IMR-90 (cell line): ENCODE measurements around the gene ABR.

Source experiments
- CEBPB ChIP-seq: IDR thresholded peaks from 2 replicates; pipeline ENCODE4 v1.6.1; 2012; ENCODE audit warnings: low read depth, low read length, improper control_type of control experiment
- FOS ChIP-seq: fragments of 150-350 bp; IDR thresholded peaks from 2 replicates; pipeline ENCODE4 v1.6.1; 2016; ENCODE audit warnings: low read depth, low read length
- MAFK ChIP-seq: IDR thresholded peaks from 2 replicates; pipeline ENCODE4 v1.6.1; 2012; ENCODE audit warnings: low read depth, low read length, improper control_type of control experiment
- MXI1 ChIP-seq: IDR thresholded peaks from 2 replicates; pipeline ENCODE4 v1.6.1; 2012; ENCODE audit warnings: low read depth, mild to moderate bottlenecking, low read length, moderate library complexity, borderline replicate concordance
- NFE2L2 ChIP-seq: fragments of 150-350 bp; IDR thresholded peaks from 2 replicates; pipeline ENCODE4 v1.6.1; 2016; ENCODE audit warnings: low read depth, mild to moderate bottlenecking, low read length
- POLR2A ChIP-seq: IDR thresholded peaks from 2 replicates; pipeline ENCODE4 v1.6.1; 2012; ENCODE audit warnings: mild to moderate bottlenecking, low read depth, low read length
- RCOR1 ChIP-seq: IDR thresholded peaks from 2 replicates; pipeline ENCODE4 v1.6.1; 2012; ENCODE audit warnings: mild to moderate bottlenecking, low read length, improper control_type of control experiment; ENCODE audit not compliant: insufficient replicate concordance
- SMC3 ChIP-seq: fragments of 150-350 bp; IDR thresholded peaks from 2 replicates; pipeline ENCODE4 v1.6.1; 2016; ENCODE audit warnings: low read depth, mild to moderate bottlenecking, antibody characterized with exemption, low read length, moderate library complexity
- TF ChIP-seq, protein P1 (sequence below): fragments of 150-350 bp; IDR thresholded peaks from 2 replicates; pipeline ENCODE4 v1.6.1; 2016; ENCODE audit warnings: low read depth, mild to moderate bottlenecking, low read length, moderate library complexity, borderline replicate concordance
- TF ChIP-seq, protein P2 (sequence below): conservative IDR thresholded peaks from 2 replicates; pipeline ENCODE4 v1.5.1; 2012; ENCODE audit warnings: mild to moderate bottlenecking, low read depth, low read length, improper control_type of control experiment
- TF ChIP-seq, protein P3 (sequence below): fragments of 150-350 bp; IDR thresholded peaks from 2 replicates; pipeline ENCODE4 v1.6.1; 2017; ENCODE audit warnings: mild to moderate bottlenecking, antibody characterized with exemption, low read length, low read depth

DNA sequence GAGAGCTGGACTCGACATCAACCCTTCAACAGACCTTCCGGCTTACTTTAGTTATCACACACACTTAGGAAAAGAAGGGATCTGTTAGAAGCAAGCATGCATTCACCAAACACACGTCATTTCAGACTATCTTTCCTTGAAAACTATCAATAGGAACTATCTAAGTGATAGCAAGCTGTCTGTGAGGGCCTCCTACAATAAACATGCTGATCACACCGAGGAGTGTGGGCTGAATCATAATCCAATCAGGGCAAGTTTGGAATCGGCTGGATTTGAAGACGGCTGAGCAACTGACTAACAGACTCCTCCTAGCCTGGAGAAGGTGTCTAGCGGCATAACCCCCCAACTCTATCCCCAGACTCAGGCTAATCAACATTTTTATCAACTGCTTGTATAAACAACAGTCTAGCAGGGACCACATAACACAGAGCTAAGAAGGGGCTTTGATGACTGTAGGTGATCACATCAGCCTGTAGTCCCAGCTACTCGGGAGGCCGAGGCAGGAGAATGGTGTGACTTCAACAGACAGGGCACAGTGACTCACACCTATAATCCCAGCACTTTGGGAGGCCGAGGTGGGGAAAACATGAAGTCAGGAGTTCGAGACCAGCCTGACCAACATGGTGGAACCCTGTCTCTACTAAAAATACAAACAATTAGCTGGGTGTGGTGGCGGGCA lies 214.3 kb downstream of the ABR start:
- TF ChIP-seq, protein P1, sequence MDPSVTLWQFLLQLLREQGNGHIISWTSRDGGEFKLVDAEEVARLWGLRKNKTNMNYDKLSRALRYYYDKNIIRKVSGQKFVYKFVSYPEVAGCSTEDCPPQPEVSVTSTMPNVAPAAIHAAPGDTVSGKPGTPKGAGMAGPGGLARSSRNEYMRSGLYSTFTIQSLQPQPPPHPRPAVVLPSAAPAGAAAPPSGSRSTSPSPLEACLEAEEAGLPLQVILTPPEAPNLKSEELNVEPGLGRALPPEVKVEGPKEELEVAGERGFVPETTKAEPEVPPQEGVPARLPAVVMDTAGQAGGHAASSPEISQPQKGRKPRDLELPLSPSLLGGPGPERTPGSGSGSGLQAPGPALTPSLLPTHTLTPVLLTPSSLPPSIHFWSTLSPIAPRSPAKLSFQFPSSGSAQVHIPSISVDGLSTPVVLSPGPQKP, result no peak
- TF ChIP-seq, protein P2, sequence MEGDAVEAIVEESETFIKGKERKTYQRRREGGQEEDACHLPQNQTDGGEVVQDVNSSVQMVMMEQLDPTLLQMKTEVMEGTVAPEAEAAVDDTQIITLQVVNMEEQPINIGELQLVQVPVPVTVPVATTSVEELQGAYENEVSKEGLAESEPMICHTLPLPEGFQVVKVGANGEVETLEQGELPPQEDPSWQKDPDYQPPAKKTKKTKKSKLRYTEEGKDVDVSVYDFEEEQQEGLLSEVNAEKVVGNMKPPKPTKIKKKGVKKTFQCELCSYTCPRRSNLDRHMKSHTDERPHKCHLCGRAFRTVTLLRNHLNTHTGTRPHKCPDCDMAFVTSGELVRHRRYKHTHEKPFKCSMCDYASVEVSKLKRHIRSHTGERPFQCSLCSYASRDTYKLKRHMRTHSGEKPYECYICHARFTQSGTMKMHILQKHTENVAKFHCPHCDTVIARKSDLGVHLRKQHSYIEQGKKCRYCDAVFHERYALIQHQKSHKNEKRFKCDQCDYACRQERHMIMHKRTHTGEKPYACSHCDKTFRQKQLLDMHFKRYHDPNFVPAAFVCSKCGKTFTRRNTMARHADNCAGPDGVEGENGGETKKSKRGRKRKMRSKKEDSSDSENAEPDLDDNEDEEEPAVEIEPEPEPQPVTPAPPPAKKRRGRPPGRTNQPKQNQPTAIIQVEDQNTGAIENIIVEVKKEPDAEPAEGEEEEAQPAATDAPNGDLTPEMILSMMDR, result no peak
- TF ChIP-seq RCOR1 (no peak), MXI1 (no peak), SMC3 (no peak), FOS (no peak), POLR2A (no peak), CEBPB (no peak), NFE2L2 (no peak), MAFK (no peak)
- TF ChIP-seq, protein P3, sequence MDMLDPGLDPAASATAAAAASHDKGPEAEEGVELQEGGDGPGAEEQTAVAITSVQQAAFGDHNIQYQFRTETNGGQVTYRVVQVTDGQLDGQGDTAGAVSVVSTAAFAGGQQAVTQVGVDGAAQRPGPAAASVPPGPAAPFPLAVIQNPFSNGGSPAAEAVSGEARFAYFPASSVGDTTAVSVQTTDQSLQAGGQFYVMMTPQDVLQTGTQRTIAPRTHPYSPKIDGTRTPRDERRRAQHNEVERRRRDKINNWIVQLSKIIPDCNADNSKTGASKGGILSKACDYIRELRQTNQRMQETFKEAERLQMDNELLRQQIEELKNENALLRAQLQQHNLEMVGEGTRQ, result no peak
